HepG2 (cell line): Measurements from ENCODE around the gene RARA. TPM values are rescaled to one million over a fixed set of nuclear protein-coding genes. Genes with fewer than 3 reads are reported as not detected.
A peak's percentile ranks its signal among the peaks of the same experiment; 100 is the strongest.

Experiments used
- FOXA1 ChIP-seq, 2 experiments: fragments of 450-650 bp in 1 of 2; sonication (generic) in 1 of 2; formaldehyde crosslinking in 1 of 2; IDR thresholded peaks; 2 replicates each; pipeline versions ENCODE4 v1.4.0 to v1.6.1; 2016 to 2020; ENCODE audit warnings: missing genetic modification reagents in 1 of 2
- GATAD2A ChIP-seq: IDR thresholded peaks from 2 replicates; pipeline ENCODE4 v1.6.1; 2016
- IRX3 ChIP-seq: sonication (generic); formaldehyde crosslinking; IDR thresholded peaks from 2 replicates; pipeline ENCODE4 v1.8.1; 2023; ENCODE audit warnings: mild to moderate bottlenecking, low read depth, missing genetic modification reagents, borderline replicate concordance
- NFYC ChIP-seq: IDR thresholded peaks from 2 replicates; pipeline ENCODE4 v1.6.1; 2016; ENCODE audit warnings: missing genetic modification reagents, missing compliant biosample characterization
- ZNF549 ChIP-seq: sonication (generic); formaldehyde crosslinking; IDR thresholded peaks from 2 replicates; pipeline ENCODE4 v1.5.0; 2020; ENCODE audit warnings: missing genetic modification reagents
- ZNF788 ChIP-seq: sonication (generic); formaldehyde crosslinking; IDR thresholded peaks from 2 replicates; pipeline ENCODE4 v1.5.0; 2020; ENCODE audit warnings: mild to moderate bottlenecking, missing genetic modification reagents, borderline replicate concordance
- ZNF891 ChIP-seq: sonication (generic); formaldehyde crosslinking; IDR thresholded peaks from 2 replicates; pipeline ENCODE4 v1.5.0; 2020; ENCODE audit warnings: mild to moderate bottlenecking, missing genetic modification reagents
- ZSCAN31 ChIP-seq: sonication (generic); formaldehyde crosslinking; IDR thresholded peaks from 2 replicates; pipeline ENCODE4 v1.5.0; 2020; ENCODE audit warnings: low read depth, mild to moderate bottlenecking, missing genetic modification reagents
- ZSCAN9 ChIP-seq: IDR thresholded peaks from 2 replicates; pipeline ENCODE4 v1.6.1; 2016; ENCODE audit warnings: borderline replicate concordance
- polyA plus RNA-seq, 8 experiments: library from polyadenylated mRNA; depleted of rRNA in 3 of 8; stranded (reverse) in 7 of 8; unstranded in 1 of 8; fragments of >200 nt; fragmentation: Illumina TruSeq in 4 of 8; extraction: Trizol in 4 of 8; gene quantifications; 2 replicates each; pipeline versions ENCODE4 v1.2.1 to v1.2.3, GENCODE V29; 2011 to 2016; ENCODE audit warnings: low read depth in 4 of 8, missing spikeins in 1 of 8, mixed read lengths in 1 of 8; ENCODE audit not compliant: insufficient read depth in 1 of 8
- total RNA-seq, 5 experiments: library from RNA; depleted of rRNA; stranded (reverse); fragments of >200 nt; fragmentation: Illumina TruSeq; extraction: Trizol; gene quantifications; 2 replicates each; pipeline ENCODE4 v1.2.3, GENCODE V29; 2016; ENCODE audit warnings: low read depth in 1 of 5
- TF ChIP-seq, protein P1 (sequence below), 2 experiments: fragments of 450-650 bp in 1 of 2; sonication (generic) in 1 of 2; formaldehyde crosslinking in 1 of 2; IDR thresholded peaks; 2 replicates each; pipeline versions ENCODE4 v1.6.1 to v1.8.0; 2016 to 2022; ENCODE audit warnings: antibody characterized with exemption in 1 of 2, mild to moderate bottlenecking in 1 of 2, missing genetic modification reagents in 1 of 2
- TF ChIP-seq, protein P2 (sequence below), 2 experiments: IDR thresholded peaks; 2 replicates each; pipeline ENCODE4 v1.6.1; 2011 to 2012; ENCODE audit warnings: low read length in 2 of 2, borderline replicate concordance in 1 of 2, low read depth in 1 of 2, mild to moderate bottlenecking in 1 of 2, moderate library complexity in 1 of 2
- TF ChIP-seq, protein P3 (sequence below): fragments of 450-650 bp; IDR thresholded peaks from 2 replicates; pipeline ENCODE4 v1.6.1; 2017; ENCODE audit warnings: mild to moderate bottlenecking

Gene RARA
- total and polyA plus RNA-seq, 2 of the 13 experiments (the other 11 are each of a cell fraction or from before 2014, with no cell fraction given), result 6.4 to 8.6 TPM

DNA sequence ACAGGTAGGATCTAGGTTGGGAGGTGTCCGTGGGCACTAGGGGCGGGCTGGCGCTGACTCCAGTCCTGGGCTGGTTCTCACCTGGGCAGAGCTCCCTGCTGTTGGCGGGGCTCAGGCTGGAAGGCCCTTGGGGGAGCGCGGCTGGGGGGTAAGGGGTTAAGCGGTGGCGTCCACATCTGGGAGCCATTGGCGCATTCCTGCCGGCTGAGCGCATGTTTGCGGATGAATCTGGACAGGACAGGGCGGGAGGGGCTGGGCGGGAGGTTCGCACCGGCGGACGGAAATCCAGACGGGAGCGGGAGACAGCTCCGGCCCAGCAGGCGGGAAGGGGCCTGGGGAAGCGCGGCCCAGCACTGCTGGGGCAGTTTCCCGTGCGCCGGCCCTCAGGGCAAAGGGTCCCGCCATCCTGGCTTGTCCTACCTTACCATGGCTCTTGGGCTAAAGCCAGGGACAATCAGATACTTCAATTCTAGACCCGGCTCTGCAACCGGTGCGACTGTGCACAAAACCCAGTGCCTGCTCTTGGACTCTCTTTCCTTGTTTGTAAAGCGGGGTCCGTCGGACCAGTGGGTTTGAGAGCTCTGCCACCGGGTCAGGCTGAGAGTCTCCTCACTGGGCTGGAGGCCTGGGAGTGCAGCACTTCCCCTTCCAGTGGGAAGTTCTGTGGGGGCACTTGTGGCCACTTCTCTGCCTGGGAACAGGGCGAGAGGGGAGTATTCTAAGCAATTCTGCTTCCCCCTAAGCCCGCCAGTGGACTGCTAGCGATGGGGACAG lies 7.8 kb downstream of the RARA start (continued):
- TF ChIP-seq, protein P1, sequence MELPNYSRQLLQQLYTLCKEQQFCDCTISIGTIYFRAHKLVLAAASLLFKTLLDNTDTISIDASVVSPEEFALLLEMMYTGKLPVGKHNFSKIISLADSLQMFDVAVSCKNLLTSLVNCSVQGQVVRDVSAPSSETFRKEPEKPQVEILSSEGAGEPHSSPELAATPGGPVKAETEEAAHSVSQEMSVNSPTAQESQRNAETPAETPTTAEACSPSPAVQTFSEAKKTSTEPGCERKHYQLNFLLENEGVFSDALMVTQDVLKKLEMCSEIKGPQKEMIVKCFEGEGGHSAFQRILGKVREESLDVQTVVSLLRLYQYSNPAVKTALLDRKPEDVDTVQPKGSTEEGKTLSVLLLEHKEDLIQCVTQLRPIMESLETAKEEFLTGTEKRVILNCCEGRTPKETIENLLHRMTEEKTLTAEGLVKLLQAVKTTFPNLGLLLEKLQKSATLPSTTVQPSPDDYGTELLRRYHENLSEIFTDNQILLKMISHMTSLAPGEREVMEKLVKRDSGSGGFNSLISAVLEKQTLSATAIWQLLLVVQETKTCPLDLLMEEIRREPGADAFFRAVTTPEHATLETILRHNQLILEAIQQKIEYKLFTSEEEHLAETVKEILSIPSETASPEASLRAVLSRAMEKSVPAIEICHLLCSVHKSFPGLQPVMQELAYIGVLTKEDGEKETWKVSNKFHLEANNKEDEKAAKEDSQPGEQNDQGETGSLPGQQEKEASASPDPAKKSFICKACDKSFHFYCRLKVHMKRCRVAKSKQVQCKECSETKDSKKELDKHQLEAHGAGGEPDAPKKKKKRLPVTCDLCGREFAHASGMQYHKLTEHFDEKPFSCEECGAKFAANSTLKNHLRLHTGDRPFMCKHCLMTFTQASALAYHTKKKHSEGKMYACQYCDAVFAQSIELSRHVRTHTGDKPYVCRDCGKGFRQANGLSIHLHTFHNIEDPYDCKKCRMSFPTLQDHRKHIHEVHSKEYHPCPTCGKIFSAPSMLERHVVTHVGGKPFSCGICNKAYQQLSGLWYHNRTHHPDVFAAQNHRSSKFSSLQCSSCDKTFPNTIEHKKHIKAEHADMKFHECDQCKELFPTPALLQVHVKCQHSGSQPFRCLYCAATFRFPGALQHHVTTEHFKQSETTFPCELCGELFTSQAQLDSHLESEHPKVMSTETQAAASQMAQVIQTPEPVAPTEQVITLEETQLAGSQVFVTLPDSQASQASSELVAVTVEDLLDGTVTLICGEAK (IDR thresholded peaks at IDR 0.05), result no peak
- TF ChIP-seq, protein P1 (CRISPR knock-in tag; IDR thresholded peaks at IDR 0.05), result no peak; the same call in 1 of the 2 replicates
- TF ChIP-seq, protein P2, sequence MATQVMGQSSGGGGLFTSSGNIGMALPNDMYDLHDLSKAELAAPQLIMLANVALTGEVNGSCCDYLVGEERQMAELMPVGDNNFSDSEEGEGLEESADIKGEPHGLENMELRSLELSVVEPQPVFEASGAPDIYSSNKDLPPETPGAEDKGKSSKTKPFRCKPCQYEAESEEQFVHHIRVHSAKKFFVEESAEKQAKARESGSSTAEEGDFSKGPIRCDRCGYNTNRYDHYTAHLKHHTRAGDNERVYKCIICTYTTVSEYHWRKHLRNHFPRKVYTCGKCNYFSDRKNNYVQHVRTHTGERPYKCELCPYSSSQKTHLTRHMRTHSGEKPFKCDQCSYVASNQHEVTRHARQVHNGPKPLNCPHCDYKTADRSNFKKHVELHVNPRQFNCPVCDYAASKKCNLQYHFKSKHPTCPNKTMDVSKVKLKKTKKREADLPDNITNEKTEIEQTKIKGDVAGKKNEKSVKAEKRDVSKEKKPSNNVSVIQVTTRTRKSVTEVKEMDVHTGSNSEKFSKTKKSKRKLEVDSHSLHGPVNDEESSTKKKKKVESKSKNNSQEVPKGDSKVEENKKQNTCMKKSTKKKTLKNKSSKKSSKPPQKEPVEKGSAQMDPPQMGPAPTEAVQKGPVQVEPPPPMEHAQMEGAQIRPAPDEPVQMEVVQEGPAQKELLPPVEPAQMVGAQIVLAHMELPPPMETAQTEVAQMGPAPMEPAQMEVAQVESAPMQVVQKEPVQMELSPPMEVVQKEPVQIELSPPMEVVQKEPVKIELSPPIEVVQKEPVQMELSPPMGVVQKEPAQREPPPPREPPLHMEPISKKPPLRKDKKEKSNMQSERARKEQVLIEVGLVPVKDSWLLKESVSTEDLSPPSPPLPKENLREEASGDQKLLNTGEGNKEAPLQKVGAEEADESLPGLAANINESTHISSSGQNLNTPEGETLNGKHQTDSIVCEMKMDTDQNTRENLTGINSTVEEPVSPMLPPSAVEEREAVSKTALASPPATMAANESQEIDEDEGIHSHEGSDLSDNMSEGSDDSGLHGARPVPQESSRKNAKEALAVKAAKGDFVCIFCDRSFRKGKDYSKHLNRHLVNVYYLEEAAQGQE (IDR thresholded peaks at IDR 0.05; ENCODE audit: borderline replicate concordance in 1 of 2, low read depth in 1 of 2, low read length in 2 of 2), result no peak
- TF ChIP-seq IRX3 (CRISPR knock-in tag) (no peak), ZNF788 (CRISPR knock-in tag) (0 out of 2 replicates have a peak, but pooled peaks have one; percentile 51), ZNF891 (CRISPR knock-in tag) (peak; percentile 64), GATAD2A (peak; percentile 60; the same call in 1 of the 2 replicates), ZSCAN31 (no peak), NFYC (CRISPR knock-in tag) (no peak; the same call in 1 of the 2 replicates), ZNF549 (CRISPR knock-in tag) (no peak), ZSCAN9 (CRISPR knock-in tag) (peak; percentile 50; the same call in 1 of the 2 replicates), FOXA1 (IDR thresholded peaks at IDR 0.05) (no peak), FOXA1 (CRISPR knock-in tag; IDR thresholded peaks at IDR 0.05) (peak; percentile 76; the same call in 1 of the 2 replicates)
- TF ChIP-seq, protein P3, sequence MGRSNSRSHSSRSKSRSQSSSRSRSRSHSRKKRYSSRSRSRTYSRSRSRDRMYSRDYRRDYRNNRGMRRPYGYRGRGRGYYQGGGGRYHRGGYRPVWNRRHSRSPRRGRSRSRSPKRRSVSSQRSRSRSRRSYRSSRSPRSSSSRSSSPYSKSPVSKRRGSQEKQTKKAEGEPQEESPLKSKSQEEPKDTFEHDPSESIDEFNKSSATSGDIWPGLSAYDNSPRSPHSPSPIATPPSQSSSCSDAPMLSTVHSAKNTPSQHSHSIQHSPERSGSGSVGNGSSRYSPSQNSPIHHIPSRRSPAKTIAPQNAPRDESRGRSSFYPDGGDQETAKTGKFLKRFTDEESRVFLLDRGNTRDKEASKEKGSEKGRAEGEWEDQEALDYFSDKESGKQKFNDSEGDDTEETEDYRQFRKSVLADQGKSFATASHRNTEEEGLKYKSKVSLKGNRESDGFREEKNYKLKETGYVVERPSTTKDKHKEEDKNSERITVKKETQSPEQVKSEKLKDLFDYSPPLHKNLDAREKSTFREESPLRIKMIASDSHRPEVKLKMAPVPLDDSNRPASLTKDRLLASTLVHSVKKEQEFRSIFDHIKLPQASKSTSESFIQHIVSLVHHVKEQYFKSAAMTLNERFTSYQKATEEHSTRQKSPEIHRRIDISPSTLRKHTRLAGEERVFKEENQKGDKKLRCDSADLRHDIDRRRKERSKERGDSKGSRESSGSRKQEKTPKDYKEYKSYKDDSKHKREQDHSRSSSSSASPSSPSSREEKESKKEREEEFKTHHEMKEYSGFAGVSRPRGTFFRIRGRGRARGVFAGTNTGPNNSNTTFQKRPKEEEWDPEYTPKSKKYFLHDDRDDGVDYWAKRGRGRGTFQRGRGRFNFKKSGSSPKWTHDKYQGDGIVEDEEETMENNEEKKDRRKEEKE, result no peak
